Testis (tissue), 2 donors: ENCODE data around the gene ZNF217.
"Not testable (repeated sequence)": the region's sequence is repeated elsewhere in the genome, so short reads cannot be mapped to it uniquely, and the experiment has no call there.

Experiments used
- POLR2A ChIP-seq: fragments of 450-650 bp; IDR thresholded peaks from one replicate; pipeline ENCODE4 v1.6.1; 2017; ENCODE audit warnings: antibody characterized with exemption, mild to moderate bottlenecking, moderate library complexity
- TF ChIP-seq, protein P1 (sequence below), 3 experiments: fragments of 450-650 bp in 2 of 3; fragments of 200-600 bp in 1 of 3; sonication (generic) in 1 of 3; IDR thresholded peaks; one replicate each; pipeline ENCODE4 v1.5.1; 2016 to 2019; ENCODE audit warnings: antibody characterized with exemption in 3 of 3, mild to moderate bottlenecking in 2 of 3, moderate library complexity in 1 of 3

DNA sequence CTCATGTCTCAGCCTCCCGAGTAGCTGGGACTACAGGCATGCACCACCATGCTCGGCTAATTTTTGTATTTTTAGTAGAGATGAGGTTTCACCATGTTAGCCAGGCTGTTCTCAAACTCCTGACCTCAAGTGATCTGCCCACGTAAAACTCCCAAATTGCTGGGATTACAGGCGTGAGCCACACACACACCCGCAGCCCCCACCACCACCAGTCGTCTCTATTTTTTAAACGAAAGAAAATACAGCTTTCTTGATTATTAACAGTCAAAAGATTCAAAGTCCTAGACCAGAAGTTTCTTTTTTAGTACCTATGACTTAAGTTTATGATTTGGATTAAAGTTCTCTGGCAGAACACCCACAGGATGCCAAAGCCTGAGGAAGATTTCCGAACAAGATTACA lies 18.6 kb upstream of the ZNF217 start:
- TF ChIP-seq, protein P1, sequence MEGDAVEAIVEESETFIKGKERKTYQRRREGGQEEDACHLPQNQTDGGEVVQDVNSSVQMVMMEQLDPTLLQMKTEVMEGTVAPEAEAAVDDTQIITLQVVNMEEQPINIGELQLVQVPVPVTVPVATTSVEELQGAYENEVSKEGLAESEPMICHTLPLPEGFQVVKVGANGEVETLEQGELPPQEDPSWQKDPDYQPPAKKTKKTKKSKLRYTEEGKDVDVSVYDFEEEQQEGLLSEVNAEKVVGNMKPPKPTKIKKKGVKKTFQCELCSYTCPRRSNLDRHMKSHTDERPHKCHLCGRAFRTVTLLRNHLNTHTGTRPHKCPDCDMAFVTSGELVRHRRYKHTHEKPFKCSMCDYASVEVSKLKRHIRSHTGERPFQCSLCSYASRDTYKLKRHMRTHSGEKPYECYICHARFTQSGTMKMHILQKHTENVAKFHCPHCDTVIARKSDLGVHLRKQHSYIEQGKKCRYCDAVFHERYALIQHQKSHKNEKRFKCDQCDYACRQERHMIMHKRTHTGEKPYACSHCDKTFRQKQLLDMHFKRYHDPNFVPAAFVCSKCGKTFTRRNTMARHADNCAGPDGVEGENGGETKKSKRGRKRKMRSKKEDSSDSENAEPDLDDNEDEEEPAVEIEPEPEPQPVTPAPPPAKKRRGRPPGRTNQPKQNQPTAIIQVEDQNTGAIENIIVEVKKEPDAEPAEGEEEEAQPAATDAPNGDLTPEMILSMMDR (IDR thresholded peaks at IDR 0.05) = not testable (repeated sequence)
- TF ChIP-seq POLR2A = not testable (repeated sequence)
